Mucosa of descending colon (tissue), 3 donors: ENCODE results near the gene NFATC1. TPM values are rescaled to one million over a fixed set of nuclear protein-coding genes. Genes with fewer than 3 reads are reported as not detected.
A peak's percentile ranks its signal among the peaks of the same experiment; 100 is the strongest.

Experiments used
- ATAC-seq: fragments of 200-7000 bp; cut with Tn5 transposase; one replicate; pipeline ENCODE4 v1.9.1; 2020; ENCODE audit warnings: mild to moderate bottlenecking, moderate library complexity
- DNase-seq, 3 donors: peaks; one replicate each; pipeline ENCODE4 v3.0.0-alpha.2; 2020
- H3K36me3 ChIP-seq: fragments of 200-600 bp; one replicate; pipeline ENCODE4 v1.8.0; 2021; ENCODE audit warnings: low read depth, mild to moderate bottlenecking
- H3K4me1 ChIP-seq: fragments of 200-600 bp; one replicate; pipeline ENCODE4 v1.8.0; 2021; ENCODE audit warnings: low read depth, mild to moderate bottlenecking
- H3K4me3 ChIP-seq: fragments of 200-600 bp; one replicate; pipeline ENCODE4 v1.8.0; 2021; ENCODE audit warnings: mild to moderate bottlenecking
- H3K9me3 ChIP-seq: fragments of 200-600 bp; one replicate; pipeline ENCODE4 v1.8.0; 2021; ENCODE audit warnings: mild to moderate bottlenecking
- CTCF ChIP-seq: fragments of 200-600 bp; IDR thresholded peaks from one replicate; pipeline ENCODE4 v1.8.0; 2022; ENCODE audit warnings: antibody characterized with exemption, mild to moderate bottlenecking
- intact Hi-C, 2 donors: fragments of 100-400 bp; cut with DNase I in 1 of 2; cut with micrococcal nuclease in 1 of 2; formaldehyde crosslinking; loops; one replicate each; pipeline versions ENCODE4 v1.11.0 to v1.11.1; 2022; cut with DNase I, micrococcal nuclease
- total RNA-seq, 3 donors: library from RNA; stranded (reverse); fragmentation: NEBNext Ultra II Directional in 2 of 3; extraction: Animal tissue kit (Norgen Biotek cat#: 25700) in 2 of 3; gene quantifications; one replicate each; pipeline versions ENCODE4 v1.2.1 to v1.2.4, GENCODE V29; 2021 to 2023
- donor health status: DM: no; HTN: no; CAD: no; lungs with moderate emphysema.
- donor health status: DM: no; HTN: no; CAD: no.
- donor health status: DM: no; HTN: yes; CAD: no.

NFATC1 gene
- total RNA-seq, 3 donors from 2014 or later = 2.9 to 12.9 (median 4.6) TPM

GRCh38 chr18:79507546-79508480 lies 112.1 kb downstream of the NFATC1 start:
- intact Hi-C loops = no loop called here
- H3K9me3 ChIP-seq = no peaks in the 10 kb centered on the region
- peak; percentile 49 for ATAC-seq
- no peaks in the 10 kb centered on the region for H3K36me3 ChIP-seq
- DNase-seq = peak; percentile 61 to 71 (median 63)
- no peak overlapping the region for H3K4me3 ChIP-seq
- H3K4me1 ChIP-seq = no peaks in the 10 kb centered on the region
- TF ChIP-seq CTCF = no peak

DNA sequence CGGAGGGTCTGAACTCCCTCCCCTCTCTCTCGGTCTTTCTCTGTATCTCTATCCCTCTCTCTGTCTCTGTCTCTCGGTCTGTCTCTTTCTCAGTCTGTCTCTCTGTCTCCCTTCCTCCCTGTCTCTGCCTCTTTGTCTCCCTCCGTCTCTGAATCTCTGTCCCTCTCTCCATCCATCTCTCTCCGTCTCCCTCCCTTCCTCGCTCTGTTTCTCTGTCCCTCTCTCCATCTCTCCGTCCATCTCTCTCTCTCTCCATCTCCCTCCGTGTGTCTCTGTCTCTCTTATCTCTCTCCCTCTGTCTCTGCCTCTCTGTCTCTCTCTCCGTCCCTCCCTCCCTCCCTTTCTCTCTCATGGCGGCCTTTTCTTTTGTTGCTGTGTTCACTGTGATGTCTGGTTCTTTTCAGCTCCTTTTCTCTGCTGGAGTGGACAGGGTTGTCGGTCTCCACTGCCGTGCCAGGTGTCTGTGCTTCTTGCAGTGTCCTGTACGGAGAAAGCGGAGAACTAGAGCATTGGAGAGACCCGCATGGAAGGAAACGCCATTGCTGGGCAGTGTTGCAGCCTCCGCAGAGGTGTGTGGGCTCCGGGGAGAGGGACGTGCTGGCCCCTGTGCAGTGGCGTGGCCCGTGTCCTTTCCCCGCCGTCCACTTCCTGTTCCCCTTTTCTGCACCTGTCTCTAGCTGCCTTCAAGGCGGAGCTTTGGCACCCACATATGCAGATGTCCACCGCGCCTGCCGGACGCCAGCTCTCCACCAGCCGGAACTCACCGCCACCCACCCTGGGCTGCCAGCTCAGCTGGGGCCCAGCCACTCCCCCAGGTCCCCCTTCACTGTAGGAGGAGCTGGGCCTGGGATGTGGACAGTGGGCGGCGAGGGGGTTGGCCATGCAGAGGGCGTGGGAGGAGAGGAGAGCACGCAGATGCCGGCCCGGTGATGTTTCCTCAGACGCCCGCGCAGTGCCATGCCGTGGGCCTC lies 113.1 kb downstream of the NFATC1 start:
- ATAC-seq = peak; percentile 26
- H3K4me3 ChIP-seq = no peak overlapping the region

DNA sequence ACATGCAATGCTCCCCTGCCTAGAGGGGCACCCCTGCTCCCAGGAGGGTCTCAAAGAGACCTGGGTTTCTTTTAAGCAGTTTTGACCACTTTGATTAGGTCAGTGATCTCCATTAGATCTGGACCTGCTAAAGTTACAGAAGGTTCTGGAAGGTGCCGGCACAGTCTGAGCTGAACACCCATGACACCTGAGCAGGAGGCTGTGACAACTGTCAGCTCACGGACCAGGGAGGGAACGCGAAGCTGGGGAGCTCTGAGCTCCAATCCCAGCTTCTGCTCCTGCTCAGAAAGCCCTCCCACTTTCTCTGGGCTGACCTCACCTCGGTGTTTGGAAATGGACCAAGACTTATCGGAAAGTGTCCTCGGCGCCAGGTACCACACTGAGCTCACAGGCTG lies 113.8 kb downstream of the NFATC1 start:
- H3K9me3 ChIP-seq = no peaks in the 10 kb centered on the region
- intact Hi-C loops = no loop called here
- H3K36me3 ChIP-seq = no peaks in the 10 kb centered on the region
- H3K4me3 ChIP-seq = no peak overlapping the region
- no peak for TF ChIP-seq CTCF
- ATAC-seq (no peak), DNase-seq (no peak)
- H3K4me1 ChIP-seq = no peaks in the 10 kb centered on the region

More for the DNA sequence above, 113.1 kb downstream of the NFATC1 start:
- H3K4me1 ChIP-seq = no peaks in the 10 kb centered on the region
- intact Hi-C loops = no loop called here
- TF ChIP-seq CTCF = no peak
- no peaks in the 10 kb centered on the region for H3K36me3 ChIP-seq
- DNase-seq = peak in 2 of 3 donors; percentile 39 to 69
- H3K9me3 ChIP-seq = no peaks in the 10 kb centered on the region

DNA sequence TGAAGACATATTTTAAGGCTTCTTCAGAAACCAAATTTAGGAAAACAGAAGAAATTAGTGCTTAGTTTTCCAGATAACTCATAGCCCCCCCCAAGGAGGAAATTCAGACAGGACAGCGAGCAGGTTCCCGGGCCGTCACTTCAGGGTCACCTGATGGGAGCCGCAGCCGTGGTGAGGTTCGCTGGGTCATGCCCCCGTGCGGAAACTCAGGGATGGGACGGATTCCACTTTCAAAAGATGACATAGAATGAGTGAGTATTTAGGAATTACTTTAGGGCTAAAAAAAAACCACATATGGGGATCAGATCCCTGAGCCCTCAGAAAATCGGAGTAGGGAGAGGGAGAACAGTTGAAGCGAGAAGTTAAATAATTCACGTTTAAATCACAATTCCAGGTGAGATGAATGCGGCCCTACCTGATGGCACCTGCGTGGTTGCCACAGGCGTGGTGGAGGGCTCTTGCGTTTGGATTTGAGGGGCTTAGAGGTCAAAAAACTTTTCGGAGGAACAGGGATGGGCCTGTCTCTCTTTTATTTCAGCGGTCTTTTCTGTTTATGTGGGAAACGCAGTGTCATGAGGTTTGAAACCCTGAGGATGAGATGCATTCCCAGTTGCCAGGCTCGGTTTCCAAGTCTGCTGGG lies 114.4 kb downstream of the NFATC1 start:
- DNase-seq (peak in 1 of 3 donors; percentile 15), ATAC-seq (no peak)
- intact Hi-C loops = no loop called here
- TF ChIP-seq CTCF = no peak
- no peak overlapping the region for H3K4me3 ChIP-seq
- no peaks in the 10 kb centered on the region for H3K9me3 ChIP-seq
- no peaks in the 10 kb centered on the region for H3K4me1 ChIP-seq
- no peaks in the 10 kb centered on the region for H3K36me3 ChIP-seq

GRCh38 chr18:79510731-79511241 lies 115.1 kb downstream of the NFATC1 start:
- H3K9me3 ChIP-seq = no peaks in the 10 kb centered on the region
- no peaks in the 10 kb centered on the region for H3K36me3 ChIP-seq
- ATAC-seq (no peak), DNase-seq (peak in 2 of 3 donors; percentile 11 to 49)
- H3K4me3 ChIP-seq = no peak overlapping the region
- intact Hi-C loops = no loop called here
- TF ChIP-seq CTCF = no peak
- H3K4me1 ChIP-seq = no peaks in the 10 kb centered on the region
